Measurements from ENCODE around the gene GNAQ.

DNA sequence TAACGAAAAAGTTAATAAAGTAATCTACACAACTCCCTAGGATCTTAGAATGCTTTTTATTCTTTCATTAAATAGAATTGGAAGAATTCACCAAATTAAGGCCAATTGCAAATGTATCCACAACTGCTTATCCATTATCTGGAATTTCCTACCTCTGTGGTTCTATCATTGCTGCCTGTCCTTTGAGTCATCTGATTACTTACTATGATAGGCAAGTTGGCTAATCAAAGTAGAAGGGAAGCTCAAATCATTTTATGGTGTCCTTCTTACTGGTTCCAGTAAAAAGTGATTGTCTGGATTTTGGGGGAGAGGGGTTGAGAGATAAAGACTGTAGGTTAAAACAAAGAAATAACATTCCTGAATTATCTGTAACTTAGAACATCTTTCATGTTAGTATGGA, 222.1 kb downstream of the GNAQ start:
- no peak for TF ChIP-seq POLR2A (IDR thresholded peaks at IDR 0.05)
- TF ChIP-seq CTCF (IDR thresholded peaks at IDR 0.05): no peak

Measured in body of pancreas (tissue), 4 donors.